ENCODE data around the gene OR10H2.
A peak's percentile ranks its signal among the peaks of the same experiment; 100 is the strongest.
"Not testable (repeated sequence)": the region's sequence is repeated elsewhere in the genome, so short reads cannot be mapped to it uniquely, and the experiment has no call there.

OR10H2 gene

GRCh38 chr19:15727724-15728123 is at the start of gene OR10H2:
OR10H2 (plus strand) TSS chr19:15728024; CDS start chr19:15728044, 20 bp downstream.
- DNase-seq: no peak

- no peak for DNase-seq
These were observed 48.7 kb upstream of the OR10H2 start for GRCh38 chr19:15679089-15679488.

GRCh38 chr19:15679865-15680264 is 48.0 kb upstream of the OR10H2 start:
- DNase-seq: not testable (repeated sequence)

GRCh38 chr19:15680478-15681322 is 47.1 kb upstream of the OR10H2 start:
- DNase-seq: no peak

GRCh38 chr19:15683411-15683810 is 44.4 kb upstream of the OR10H2 start:
- DNase-seq: no peak

GRCh38 chr19:15684828-15685227 is 43.0 kb upstream of the OR10H2 start:
- DNase-seq: no peak

- no peak for DNase-seq
These were observed 31.1 kb upstream of the OR10H2 start for GRCh38 chr19:15696654-15697194.

- no peak for DNase-seq
These were observed 25.9 kb upstream of the OR10H2 start for GRCh38 chr19:15701757-15702533.

GRCh38 chr19:15702534-15702930 is 25.3 kb upstream of the OR10H2 start:
- DNase-seq: peak; percentile 11

GRCh38 chr19:15714638-15715037 is 13.2 kb upstream of the OR10H2 start:
- no peak for DNase-seq

- no peak for DNase-seq
These were observed 12.2 kb upstream of the OR10H2 start for GRCh38 chr19:15715642-15716041.

GRCh38 chr19:15717809-15718208 is 10.0 kb upstream of the OR10H2 start:
- no peak for DNase-seq

GRCh38 chr19:15721268-15721667 is 6.6 kb upstream of the OR10H2 start:
- DNase-seq: no peak

- DNase-seq: no peak
These were observed 4.9 kb upstream of the OR10H2 start for GRCh38 chr19:15722956-15723355.

- DNase-seq: no peak
These were observed 2.7 kb downstream of the OR10H2 start for GRCh38 chr19:15730538-15730937.

- DNase-seq: no peak
These were observed 4.6 kb downstream of the OR10H2 start for GRCh38 chr19:15732388-15732787.

- no peak for DNase-seq
These were observed 6.1 kb downstream of the OR10H2 start for GRCh38 chr19:15733895-15734294.

- DNase-seq: no peak
These were observed 9.9 kb downstream of the OR10H2 start, which contains the start of gene OR10H3 for GRCh38 chr19:15737722-15738121. OR10H3 (plus strand) TSS chr19:15737985; CDS start chr19:15741393, 3,408 bp downstream.

GRCh38 chr19:15740785-15741184 is 13.0 kb downstream of the OR10H2 start:
- no peak for DNase-seq

GRCh38 chr19:15748239-15748638 is 20.4 kb downstream of the OR10H2 start:
- no peak for DNase-seq

- DNase-seq: no peak
These were observed 30.6 kb downstream of the OR10H2 start for GRCh38 chr19:15758379-15758778.

- no peak for DNase-seq
These were observed 32.2 kb downstream of the OR10H2 start for GRCh38 chr19:15759962-15760565.

- no peak for DNase-seq
These were observed 41.8 kb downstream of the OR10H2 start for GRCh38 chr19:15769586-15769985.
